ENCODE data around the gene TLR7.

DNA sequence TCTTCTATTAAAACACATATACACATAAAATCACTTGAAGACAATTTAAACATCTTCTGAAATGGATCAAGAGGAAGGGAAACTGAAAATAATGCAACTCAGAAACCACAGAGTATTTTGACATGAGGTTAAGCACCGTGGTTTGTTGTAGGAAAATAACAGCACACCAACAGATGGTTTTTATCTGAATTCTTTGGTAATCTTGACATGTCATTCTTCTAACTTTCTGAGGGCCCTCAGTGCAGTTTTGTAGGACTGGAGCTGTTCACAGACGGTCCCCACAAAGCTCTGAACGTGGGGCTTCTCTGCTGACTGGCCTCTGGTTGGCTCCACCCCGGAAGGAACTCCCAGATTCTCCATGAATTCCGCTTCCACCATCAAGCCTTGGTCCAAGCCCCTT, 23.6 kb downstream of the TLR7 start:
- TF ChIP-seq, protein P1, sequence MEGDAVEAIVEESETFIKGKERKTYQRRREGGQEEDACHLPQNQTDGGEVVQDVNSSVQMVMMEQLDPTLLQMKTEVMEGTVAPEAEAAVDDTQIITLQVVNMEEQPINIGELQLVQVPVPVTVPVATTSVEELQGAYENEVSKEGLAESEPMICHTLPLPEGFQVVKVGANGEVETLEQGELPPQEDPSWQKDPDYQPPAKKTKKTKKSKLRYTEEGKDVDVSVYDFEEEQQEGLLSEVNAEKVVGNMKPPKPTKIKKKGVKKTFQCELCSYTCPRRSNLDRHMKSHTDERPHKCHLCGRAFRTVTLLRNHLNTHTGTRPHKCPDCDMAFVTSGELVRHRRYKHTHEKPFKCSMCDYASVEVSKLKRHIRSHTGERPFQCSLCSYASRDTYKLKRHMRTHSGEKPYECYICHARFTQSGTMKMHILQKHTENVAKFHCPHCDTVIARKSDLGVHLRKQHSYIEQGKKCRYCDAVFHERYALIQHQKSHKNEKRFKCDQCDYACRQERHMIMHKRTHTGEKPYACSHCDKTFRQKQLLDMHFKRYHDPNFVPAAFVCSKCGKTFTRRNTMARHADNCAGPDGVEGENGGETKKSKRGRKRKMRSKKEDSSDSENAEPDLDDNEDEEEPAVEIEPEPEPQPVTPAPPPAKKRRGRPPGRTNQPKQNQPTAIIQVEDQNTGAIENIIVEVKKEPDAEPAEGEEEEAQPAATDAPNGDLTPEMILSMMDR (IDR thresholded peaks at IDR 0.05; ENCODE audit: insufficient read depth, low read length), result no peak
- TF ChIP-seq GABPA (IDR thresholded peaks at IDR 0.05; ENCODE audit: low read depth) (no peak), POLR2AphosphoS5 (IDR thresholded peaks at IDR 0.05; ENCODE audit: low read depth) (no peak), SPI1 (IDR thresholded peaks at IDR 0.05; ENCODE audit: borderline replicate concordance, low read depth) (no peak)
- TF ChIP-seq, protein P2, sequence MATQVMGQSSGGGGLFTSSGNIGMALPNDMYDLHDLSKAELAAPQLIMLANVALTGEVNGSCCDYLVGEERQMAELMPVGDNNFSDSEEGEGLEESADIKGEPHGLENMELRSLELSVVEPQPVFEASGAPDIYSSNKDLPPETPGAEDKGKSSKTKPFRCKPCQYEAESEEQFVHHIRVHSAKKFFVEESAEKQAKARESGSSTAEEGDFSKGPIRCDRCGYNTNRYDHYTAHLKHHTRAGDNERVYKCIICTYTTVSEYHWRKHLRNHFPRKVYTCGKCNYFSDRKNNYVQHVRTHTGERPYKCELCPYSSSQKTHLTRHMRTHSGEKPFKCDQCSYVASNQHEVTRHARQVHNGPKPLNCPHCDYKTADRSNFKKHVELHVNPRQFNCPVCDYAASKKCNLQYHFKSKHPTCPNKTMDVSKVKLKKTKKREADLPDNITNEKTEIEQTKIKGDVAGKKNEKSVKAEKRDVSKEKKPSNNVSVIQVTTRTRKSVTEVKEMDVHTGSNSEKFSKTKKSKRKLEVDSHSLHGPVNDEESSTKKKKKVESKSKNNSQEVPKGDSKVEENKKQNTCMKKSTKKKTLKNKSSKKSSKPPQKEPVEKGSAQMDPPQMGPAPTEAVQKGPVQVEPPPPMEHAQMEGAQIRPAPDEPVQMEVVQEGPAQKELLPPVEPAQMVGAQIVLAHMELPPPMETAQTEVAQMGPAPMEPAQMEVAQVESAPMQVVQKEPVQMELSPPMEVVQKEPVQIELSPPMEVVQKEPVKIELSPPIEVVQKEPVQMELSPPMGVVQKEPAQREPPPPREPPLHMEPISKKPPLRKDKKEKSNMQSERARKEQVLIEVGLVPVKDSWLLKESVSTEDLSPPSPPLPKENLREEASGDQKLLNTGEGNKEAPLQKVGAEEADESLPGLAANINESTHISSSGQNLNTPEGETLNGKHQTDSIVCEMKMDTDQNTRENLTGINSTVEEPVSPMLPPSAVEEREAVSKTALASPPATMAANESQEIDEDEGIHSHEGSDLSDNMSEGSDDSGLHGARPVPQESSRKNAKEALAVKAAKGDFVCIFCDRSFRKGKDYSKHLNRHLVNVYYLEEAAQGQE (IDR thresholded peaks at IDR 0.05; ENCODE audit: insufficient replicate concordance, low read depth), result no peak

Measured in HL-60 (cell line).